8988T (cell line): ENCODE results near the gene CD52.
A peak's percentile ranks its signal among the peaks of the same experiment; 100 is the strongest.

ENCODE experiments used
- DNase-seq: peaks from one replicate; pipeline ENCODE4 v3.0.0; 2011

CD52 gene, protein sequence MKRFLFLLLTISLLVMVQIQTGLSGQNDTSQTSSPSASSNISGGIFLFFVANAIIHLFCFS

DNA sequence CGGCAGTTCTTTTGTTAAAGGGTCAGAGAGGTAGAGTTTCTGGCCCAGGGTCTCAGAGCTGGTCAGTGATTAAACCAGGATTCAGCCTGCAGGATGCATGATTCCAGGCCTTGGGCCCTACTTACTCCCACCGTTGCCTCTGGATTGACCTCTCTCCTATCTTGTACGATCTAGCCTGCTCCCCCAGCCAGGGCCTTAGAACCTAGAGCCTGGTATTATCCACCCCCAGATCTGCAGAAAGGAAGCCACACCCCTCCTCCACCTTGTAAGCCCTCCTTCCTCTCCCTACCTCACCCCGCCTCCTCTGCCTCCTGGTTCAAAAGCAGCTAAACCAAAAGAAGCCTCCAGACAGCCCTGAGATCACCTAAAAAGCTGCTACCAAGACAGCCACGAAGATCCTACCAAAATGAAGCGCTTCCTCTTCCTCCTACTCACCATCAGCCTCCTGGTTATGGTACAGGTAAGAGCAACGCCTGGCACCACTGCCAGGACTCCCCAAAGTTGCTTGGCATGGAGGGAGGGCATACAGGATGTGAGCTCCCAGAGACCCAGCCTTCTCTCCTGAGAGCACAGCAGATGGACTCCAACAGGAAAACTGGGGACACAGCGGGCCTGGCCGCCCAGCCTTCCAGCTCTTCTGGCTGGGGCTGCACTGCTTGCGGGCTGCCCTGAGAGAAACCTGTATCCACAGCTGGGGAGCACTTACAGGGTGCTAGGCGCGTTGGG, at the start of gene CD52:
Gene CD52 (plus strand): TSS at position 347 of the 726 bp plus-strand sequence. CDS start 60 bp downstream, at position 407.
- DNase-seq = no peak

DNA sequence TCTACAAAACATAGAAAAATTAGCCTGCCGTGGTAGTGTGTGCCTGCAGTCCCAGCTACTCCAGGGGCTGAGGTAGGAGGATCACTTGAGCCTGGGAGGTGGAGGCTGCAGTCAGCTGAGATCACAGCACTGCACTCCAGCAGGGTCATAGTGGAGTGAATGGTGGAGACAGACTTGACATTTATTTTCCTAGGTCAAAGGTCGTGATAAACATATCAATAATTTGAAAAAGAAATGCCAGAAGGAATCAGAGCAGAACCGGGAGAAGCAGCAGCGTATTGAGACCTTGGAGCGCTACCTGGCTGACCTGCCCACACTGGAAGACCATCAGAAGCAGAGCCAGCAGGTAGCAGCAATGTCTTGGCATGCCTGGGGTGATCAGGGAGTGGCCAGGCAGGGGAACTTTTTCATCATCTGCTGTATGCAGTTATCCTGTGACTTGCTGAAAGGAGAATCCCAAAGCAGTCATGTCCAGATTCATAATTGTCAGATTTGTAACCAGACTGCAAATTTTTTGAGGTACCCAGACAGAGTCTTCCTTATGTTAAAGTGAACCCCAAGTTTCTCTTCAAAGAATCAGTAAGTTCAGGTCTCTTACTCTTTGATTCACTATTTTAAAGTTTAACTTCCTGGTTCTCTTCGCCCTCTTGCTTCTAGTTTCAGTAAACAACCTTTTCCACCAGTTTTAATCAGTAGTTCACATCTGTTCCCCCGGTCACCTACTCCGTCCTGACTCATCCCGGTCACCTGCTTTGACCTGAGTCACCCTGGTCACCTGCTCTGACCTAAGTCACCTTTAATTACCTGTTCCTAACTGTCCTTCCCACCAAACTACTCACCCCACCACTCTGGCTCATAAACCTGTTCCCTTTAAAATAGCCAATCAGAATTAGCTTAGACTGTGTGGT, 49.2 kb upstream of the CD52 start:
- DNase-seq = no peak

DNA sequence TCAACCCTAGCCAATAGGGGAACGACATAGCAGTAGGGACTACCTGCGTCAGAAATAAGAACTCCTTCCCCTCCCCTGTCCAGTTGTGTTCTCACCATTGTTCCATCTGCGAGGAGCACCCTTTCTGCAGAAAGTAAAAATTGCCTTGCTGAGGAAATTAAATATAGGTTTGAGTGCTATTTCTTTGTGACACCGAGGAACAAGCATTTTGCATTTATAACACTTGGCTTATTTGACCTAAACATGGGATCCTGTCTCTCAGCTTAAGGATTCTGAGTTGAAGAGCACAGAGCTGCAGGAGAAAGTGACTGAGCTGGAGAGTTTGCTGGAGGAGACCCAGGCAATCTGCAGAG, 48.6 kb upstream of the CD52 start:
- no peak for DNase-seq

DNA sequence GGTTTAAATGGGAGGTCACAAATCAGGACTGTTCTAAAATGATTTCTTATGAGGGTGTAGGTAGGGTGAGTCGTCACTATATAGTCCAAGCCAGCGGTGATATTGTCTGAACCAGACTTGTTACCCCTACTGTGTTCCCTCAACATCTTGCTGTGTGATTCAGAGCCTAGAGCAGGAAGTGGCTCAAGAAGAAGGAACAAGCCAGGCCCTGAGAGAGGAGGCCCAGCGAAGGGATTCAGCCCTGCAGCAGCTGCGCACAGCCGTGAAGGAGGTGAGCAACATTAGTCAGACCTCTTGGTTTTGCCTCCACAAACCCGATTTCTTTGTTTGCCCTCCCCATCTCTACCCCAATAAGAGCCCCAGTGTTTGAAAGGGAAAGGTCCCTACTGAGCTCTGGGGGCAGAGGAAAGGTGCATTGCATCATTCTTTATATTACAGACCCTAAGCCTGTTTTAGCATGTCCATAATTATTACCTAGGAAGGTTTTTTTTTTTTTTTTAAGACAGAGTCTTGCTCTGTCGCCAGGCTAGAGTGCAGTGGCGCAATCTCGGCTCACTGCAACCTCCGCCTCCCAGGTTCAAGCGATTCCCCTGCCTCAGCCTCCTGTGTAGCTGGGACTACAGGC, 42.8 kb upstream of the CD52 start:
- DNase-seq = no peak

DNA sequence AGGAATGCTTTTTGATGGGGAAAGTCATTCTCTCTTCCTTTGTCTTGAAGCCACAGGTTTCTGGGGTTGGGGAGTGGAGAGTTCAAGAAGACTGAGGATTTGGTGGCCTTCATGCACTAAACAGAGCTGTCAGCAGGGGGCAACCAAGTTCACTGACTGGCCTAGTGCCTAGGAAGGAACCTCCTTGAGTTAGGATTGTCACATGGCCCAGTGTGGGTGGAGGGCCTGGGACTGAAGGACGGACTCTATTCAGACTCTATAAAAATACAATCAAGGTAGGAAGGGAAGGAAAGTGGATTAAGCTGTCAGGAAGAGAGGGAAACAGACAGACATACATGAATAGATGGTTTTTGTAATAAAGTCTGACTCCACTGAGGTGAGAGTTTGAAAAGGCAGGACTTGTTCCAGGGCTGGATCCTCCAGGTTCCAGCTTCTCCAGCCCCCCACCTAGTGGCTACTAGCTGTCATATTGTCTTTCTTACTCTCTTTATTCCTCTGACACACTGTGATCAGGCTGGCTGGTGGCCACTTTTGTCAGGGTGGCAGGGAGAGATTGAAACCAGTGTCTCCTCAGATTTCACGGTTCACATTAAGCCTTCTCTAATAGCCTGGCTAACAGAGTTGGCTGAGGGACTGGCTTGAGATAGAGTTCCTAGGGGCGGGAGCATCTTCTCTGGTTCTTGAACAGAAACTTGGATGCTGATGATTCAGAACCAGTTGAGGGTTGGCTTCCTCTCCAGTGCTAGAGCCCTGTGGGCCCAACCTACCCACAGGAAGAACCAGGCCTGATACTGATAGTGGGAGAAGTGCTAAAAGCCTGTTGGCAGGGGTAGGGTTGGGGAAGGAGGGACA, 42.0 kb upstream of the CD52 start:
- peak; percentile 62 for DNase-seq

DNA sequence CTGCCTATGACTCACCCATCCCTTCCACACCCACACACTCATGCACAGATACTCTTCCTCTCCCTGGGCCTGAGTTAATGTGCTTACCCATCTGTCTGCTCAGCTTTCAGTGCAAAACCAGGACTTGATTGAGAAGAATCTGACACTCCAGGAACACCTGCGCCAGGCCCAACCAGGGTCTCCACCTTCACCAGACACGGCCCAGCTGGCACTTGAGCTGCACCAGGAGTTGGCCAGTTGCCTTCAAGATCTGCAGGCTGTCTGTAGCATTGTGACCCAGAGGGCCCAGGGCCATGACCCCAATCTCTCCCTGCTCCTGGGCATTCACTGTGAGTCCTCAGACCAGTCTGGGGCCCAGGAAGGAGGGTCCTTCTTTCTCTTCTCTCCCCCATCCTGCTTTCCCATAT, 41.3 kb upstream of the CD52 start:
- no peak for DNase-seq

DNA sequence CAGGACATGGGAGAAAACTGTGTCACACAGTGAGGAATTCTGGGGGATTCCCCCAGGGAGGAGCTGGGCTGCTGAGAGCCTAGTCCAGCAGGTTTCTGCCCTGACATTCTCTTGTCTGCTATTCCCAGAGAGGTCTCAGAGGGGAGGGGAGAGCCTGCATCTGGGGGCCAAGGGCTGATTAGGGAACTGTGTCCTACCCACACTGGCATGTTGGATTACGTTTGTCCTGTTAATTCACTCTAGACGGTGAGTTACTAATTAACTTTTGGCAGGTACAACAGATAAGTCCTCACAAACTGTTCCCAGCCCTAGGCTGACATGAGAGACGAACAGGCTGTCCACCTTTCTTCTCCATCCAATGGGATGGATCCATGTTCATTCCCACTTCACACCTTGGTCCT, 40.5 kb upstream of the CD52 start:
- no peak for DNase-seq

DNA sequence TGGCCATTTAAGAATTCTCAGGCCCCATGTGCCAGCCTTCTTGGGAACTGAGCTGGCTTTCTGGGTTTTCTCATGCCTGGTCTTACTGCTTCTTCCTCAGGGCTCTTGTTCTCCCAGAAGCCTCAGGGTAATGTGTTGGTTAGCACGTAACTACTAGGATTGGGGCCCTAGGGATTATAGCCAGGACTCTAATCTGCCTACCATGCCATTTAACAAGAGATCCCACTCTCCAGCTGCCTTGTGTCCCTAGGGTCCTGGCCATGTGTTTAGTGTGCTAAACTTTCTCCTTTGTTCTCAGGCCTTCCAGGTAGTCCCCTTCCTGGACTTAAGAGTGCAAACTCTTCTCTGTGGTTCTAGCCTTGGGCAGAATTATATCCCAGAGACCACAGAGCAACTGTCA, 40.0 kb upstream of the CD52 start:
- no peak for DNase-seq

DNA sequence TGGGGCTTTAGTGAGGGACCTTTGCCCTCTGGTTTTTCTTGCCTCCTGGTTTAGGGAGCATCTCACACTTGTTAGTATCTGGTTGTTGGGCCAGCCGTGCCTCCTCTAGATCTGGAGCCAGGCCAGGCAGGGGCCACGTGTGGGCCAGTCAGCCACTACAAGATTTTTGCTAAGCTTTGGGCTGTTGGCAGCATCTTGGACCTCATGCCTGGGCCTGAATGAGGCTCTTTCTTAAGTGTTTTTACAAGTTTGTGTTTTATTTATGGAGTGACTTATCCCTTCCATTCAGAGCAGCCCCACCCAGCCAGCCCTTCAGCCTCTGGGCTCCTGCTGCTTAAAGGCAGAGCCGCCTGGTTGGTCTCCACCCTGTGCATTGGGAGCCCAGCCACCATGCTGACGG, 39.5 kb upstream of the CD52 start:
- no peak for DNase-seq

DNA sequence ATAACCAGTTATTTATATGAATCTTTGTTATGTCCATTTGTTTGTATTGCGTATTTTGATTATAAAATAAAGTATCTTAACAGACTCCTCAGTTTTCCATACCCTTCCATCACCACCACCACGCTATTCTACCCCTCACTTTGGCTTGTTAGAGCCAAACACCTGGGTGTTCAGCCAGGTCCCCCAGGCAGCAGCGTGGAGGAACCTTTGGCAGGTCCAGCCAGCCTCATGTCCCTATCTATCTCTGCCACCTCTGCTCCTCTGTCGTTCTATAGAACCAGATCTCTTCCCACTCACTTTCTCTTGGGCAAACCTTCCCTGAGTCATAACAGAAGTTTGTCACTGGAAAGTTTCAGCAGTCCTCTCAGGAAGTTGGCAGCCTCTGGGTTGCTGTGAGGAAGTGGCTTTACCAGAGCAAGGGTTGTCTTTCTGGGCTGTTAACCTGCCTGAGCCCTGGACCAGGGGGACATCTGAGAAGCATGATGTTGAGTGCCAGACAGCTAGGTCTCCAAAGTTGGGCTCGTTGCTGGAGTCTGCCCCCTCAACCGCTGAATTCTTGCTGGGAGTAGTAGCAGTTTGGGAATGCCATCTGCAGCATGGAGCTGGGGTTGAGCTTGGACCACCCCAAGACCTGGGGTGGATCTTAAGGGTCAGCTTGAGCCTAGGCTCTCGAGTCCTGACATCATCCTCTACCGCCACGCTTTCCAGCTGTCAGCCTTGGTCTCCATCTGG, 38.9 kb upstream of the CD52 start:
- no peak for DNase-seq

DNA sequence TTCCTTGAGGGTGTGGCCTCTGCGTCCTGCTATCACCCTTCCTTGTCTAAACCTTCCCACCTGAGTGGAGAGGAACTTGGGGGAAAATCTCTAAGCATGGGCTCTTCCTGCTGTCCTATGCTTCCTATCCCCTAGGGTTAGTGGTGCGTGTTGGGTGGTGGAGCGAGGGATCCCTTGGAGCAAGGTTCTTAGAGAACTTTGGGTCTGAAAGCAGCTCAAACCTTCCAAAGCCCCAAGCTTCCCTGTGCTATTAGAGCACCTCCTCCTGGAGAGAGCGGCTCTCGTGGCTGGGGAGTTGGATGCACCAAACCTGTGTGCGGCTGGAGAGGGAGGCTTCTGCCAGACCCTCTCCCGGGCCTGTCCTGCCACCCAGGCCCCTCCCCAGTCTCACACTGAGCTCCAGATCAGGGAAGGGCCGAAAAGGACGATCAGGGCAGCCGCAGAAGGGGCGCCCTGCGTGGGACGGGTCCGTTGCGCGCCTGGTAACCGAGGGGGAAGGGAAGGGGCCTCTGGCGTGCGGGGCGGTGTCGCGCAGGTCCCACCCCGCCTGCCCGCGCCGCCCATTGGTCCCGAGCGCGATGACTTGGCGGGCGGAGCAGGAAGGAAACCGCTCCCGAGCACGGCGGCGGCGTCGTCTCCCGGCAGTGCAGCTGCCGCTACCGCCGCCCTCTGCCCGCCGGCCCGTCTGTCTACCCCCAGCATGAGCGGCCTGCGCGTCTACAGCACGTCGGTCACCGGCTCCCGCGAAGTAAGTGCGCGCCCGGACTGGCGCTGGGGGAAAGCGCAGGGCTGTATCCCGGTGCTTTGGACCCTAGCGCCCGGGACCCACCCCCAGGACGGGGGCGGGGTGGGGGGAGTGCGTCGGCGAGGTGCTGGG, 38.1 kb upstream of the CD52 start, which contains the start of gene SH3BGRL3:
Gene SH3BGRL3 (plus strand): TSS at position 631 of the 877 bp plus-strand sequence. CDS start 70 bp downstream, at position 701.
- peak; percentile 91 for DNase-seq

DNA sequence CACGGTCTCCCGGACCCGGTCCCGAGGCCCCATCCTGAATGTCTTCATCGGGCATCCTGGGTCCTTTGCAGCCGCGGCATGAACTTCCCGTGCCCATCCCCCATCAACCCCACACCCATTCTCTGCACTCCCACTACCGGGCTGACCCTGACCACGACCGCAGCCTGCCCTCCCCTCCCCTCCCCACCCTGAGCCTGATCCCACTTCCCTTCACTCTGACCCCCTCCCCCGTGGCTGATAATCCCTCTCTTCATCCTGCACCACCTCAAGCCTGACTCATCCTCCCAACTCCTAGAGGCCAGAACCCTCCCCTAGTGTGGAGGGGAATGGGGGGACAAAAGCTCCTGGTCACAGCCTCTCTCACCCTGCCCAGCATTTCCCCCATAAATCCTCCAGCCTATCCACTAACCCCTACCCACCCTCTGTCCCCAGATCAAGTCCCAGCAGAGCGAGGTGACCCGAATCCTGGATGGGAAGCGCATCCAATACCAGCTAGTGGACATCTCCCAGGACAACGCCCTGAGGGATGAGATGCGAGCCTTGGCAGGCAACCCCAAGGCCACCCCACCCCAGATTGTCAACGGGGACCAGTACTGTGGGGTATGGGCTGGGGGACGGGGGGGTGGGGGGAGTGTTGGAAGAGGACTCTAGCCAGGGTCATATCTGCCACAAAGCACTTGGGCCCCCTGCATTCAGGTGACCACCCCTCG, 37.3 kb upstream of the CD52 start:
- no peak for DNase-seq

DNA sequence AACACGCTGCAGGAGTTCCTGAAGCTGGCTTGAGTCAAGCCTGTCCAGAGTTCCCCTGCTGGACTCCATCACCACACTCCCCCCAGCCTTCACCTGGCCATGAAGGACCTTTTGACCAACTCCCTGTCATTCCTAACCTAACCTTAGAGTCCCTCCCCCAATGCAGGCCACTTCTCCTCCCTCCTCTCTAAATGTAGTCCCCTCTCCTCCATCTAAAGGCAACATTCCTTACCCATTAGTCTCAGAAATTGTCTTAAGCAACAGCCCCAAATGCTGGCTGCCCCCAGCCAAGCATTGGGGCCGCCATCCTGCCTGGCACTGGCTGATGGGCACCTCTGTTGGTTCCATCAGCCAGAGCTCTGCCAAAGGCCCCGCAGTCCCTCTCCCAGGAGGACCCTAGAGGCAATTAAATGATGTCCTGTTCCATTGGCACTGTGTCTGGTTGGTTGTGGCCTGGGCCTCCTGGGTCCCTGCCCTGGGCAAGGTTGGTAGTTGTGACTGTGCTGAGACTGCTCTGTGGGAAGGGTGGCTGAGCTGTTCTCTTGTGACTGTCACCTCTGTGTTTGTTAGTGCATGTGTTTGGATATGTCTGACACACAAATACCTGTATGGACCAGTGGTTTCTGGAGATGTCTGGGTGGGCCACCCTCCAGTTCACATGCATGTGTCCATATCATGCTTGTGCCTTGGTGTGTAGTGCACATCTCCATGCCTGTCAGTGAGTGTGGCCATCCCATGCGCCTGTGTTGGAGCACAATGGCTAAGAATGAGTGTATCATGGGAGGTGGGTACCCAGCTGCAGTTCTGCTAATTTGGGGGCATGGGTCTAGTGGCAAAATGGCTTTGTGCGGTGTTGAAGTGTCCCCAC, 36.4 kb upstream of the CD52 start:
- DNase-seq = no peak

DNA sequence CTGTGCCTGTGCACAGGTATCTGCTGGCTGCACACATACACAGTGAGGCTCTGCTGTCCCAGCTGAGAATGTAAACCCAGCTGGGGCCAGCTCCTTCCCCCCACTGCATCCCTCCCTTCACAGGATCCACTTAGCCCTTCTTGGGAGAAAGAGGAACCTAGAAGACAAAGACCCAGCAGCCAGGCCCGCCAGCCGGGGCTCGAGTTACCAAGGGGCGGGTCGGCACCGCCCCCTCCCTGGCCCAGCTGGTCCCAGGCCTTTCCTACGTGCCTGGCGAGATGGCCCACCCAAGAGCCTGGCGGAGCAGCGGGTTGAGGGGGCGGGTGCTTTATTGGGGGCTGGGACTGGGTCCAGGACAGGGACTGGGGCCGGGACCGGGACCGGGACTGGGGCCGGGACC, 35.8 kb upstream of the CD52 start:
- no peak for DNase-seq

DNA sequence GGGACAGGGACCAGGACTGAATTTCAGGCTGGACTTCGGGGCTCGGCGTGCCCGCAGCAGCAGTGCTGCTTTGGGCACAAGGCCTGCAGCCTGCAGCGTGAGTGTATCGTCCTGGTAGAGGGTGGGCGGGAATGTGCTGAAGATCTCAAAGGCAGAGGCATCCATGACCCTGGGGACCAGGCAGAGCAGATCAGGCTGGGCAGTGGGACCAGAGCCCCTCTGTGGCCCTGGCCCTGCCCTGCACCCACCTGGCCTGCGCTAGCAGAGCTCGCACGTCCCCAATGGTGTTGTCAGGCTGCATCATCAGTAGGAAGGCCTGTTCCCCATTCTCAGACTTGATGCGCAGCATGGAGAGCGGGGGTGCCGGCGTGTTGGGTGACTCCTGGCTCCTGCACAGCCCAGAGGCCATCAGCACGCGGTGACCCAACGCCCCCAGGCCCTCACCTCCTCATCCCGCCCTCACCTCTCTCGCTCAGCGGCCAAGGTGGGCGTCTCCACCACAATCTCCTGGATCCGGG, 35.3 kb upstream of the CD52 start:
- no peak for DNase-seq

DNA sequence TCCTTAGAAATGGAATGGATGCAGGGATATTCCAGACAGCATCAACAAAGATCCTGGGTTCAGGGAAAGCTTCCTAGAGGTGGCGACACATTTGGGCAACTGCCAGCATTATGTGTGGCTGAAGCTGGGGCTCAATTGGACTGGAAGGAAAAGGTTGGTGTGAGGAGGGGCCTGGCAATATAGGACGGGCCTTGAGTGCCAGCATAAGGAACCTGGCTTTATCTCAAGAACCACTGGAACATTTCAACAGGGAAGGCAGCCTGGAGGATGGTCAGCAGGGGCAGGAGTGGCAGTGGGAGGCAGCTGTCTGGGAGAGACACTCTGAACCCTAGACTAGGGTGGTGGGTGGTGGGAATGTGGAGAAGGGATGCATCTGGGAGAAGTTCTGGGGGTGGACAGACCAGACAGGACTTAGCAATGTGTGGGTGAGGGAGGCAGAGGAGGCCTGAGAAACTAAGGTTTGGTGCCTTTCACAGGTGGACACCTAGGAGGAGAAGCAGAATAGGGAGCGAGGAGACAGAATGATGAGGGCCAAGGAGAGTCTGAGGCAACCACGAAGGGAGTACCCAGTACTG, 34.4 kb upstream of the CD52 start:
- DNase-seq = peak; percentile 11

DNA sequence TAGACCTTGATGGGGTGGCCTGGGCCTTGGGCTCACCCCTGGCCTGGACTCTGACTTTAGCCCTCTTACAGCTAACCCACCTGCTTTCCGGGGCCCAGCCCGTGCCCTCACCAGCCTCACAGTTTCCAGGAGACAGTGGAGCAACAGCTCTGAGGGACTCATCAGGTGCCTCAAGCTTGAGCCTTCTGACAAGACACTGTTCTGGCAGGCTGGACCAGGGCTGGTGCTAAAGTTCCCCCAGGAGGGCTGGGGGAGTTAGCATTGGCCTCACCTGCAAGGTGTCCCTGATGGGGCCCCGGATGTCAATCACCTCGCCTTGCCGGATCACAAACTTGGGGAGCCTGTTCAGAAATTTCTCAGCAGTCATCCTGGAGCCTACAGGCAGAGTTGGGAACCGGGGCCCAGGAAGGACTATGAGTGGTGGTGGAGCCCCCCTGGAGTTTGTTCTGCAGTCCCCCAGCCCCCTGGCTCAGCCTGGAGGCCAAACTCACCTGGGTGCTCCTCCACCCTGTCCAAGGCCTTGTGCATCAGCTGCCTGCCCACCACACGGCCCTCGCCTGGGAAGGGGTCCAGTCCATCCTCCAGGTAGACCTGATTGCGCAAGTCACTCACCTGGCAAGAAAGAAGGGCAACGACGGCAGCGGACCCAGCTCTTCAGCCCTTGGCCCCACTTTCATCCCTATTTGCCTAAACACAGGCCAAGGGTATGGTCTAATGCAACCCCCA, 33.7 kb upstream of the CD52 start:
- no peak for DNase-seq
